Measurements from ENCODE around the gene CPNE4.

Gene CPNE4

GRCh38 chr3:131883086-131883485, 151.7 kb downstream of the CPNE4 start:
- TF ChIP-seq ZFX (IDR thresholded peaks at IDR 0.05) = no peak
- TF ChIP-seq, protein P1, sequence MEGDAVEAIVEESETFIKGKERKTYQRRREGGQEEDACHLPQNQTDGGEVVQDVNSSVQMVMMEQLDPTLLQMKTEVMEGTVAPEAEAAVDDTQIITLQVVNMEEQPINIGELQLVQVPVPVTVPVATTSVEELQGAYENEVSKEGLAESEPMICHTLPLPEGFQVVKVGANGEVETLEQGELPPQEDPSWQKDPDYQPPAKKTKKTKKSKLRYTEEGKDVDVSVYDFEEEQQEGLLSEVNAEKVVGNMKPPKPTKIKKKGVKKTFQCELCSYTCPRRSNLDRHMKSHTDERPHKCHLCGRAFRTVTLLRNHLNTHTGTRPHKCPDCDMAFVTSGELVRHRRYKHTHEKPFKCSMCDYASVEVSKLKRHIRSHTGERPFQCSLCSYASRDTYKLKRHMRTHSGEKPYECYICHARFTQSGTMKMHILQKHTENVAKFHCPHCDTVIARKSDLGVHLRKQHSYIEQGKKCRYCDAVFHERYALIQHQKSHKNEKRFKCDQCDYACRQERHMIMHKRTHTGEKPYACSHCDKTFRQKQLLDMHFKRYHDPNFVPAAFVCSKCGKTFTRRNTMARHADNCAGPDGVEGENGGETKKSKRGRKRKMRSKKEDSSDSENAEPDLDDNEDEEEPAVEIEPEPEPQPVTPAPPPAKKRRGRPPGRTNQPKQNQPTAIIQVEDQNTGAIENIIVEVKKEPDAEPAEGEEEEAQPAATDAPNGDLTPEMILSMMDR (conservative IDR thresholded peaks at IDR 0.05) = no peak

DNA sequence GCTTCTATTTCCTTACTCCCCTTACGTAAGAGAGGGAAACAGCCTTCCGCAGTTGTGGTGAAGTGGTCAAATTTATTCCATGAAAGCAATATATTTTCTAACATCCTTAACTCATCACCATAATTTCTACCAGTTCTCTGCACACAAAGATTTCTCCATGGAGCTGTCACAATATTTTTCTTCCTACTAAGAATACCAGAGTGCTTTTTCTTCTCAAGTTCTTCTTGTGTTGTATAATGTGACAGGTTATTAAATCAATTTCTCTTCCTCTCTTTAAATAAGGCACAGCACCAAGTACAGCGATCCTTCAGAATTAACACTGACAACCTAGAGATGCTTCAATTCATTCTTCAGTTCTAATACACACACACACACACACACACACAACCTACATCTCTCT, 153.0 kb downstream of the CPNE4 start:
- TF ChIP-seq, protein P1 (conservative IDR thresholded peaks at IDR 0.05) = no peak
- no peak for TF ChIP-seq ZFX (IDR thresholded peaks at IDR 0.05)
- no peak overlapping the region for H3K27ac ChIP-seq

More at GRCh38 chr3:131883086-131883485, 151.7 kb downstream of the CPNE4 start:
- no peak overlapping the region for H3K27ac ChIP-seq

- no peak for TF ChIP-seq ZFX (IDR thresholded peaks at IDR 0.05)
- TF ChIP-seq, protein P1 (conservative IDR thresholded peaks at IDR 0.05) = no peak
- no peak overlapping the region for H3K27ac ChIP-seq
These were observed 153.9 kb downstream of the CPNE4 start for GRCh38 chr3:131880948-131881347.

GRCh38 chr3:131868203-131868602, 166.6 kb downstream of the CPNE4 start:
- H3K27ac ChIP-seq = no peak overlapping the region
- no peak for TF ChIP-seq ZFX (IDR thresholded peaks at IDR 0.05)
- TF ChIP-seq, protein P1 (conservative IDR thresholded peaks at IDR 0.05) = no peak

DNA sequence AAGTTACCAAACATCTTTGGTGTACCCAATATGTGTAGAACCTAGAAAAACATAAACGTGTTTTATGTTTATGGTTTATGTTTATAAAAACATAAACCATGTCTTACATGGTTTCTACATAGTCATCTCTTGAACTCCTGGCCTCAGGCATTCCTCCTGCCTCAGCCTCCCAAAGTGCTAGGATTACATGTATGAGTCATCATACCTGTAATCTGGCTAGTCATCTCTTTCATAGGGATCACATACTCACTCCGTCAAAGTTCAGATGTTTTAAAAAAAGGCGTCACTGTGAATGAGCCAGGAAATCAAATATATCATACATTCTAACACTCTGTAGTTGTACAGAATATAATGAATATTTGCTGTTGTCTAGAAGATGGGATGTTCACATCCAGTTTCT, 178.6 kb downstream of the CPNE4 start:
- no peak overlapping the region for H3K27ac ChIP-seq
- no peak for TF ChIP-seq ZFX (IDR thresholded peaks at IDR 0.05)
- TF ChIP-seq, protein P1 (conservative IDR thresholded peaks at IDR 0.05) = no peak

GRCh38 chr3:131850223-131850622, 184.6 kb downstream of the CPNE4 start:
- no peak overlapping the region for H3K27ac ChIP-seq
- TF ChIP-seq, protein P1 (conservative IDR thresholded peaks at IDR 0.05) = no peak
- no peak for TF ChIP-seq ZFX (IDR thresholded peaks at IDR 0.05)

- no peak overlapping the region for H3K27ac ChIP-seq
- TF ChIP-seq, protein P1 (conservative IDR thresholded peaks at IDR 0.05) = no peak
- TF ChIP-seq ZFX (IDR thresholded peaks at IDR 0.05) = no peak
These were observed 185.2 kb downstream of the CPNE4 start for GRCh38 chr3:131849616-131850015.
